ENCODE results near the gene NRG3.

Gene NRG3

GRCh38 chr10:82750538-82750937, 875.5 kb downstream of the NRG3 start:
- intact Hi-C loops (cut with micrococcal nuclease) = no loop called here
- Mint-ChIP-seq H3K4me3 (no peak overlapping the region), H3K36me3 (ENCODE audit: low read depth) (no peaks in the 10 kb centered on the region)

DNA sequence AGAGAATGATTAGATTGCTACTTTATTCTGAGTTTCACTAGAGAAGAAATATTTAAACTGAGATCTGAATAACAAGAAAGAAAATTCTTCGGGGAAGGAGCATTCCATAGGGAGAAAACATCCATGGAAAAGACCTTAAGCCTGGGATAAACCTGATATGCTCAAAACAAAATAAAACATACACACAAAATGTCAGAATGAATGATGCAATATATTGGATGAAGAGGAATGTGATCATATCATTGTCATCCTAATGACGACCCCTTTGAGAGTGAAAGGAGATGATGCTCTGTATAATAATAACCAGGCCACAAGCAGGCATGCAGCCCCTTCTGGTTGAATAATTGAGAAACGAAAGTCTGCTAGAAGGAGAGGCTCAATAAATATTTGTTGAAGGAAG, 882.4 kb downstream of the NRG3 start:
- intact Hi-C loops (cut with micrococcal nuclease) = no loop called here
- Mint-ChIP-seq H3K4me1 (ENCODE audit: low read depth) (no peaks in the 10 kb centered on the region), H3K4me3 (no peak overlapping the region), H3K27ac (no peak overlapping the region), H3K9me3 (no peaks in the 10 kb centered on the region), H3K36me3 (ENCODE audit: low read depth) (no peaks in the 10 kb centered on the region), H3K27me3 (no peaks in the 10 kb centered on the region)

More at GRCh38 chr10:82750538-82750937, 875.5 kb downstream of the NRG3 start:
- Mint-ChIP-seq H3K9me3 (no peaks in the 10 kb centered on the region), H3K27me3 (no peaks in the 10 kb centered on the region), H3K27ac (no peak overlapping the region), H3K4me1 (ENCODE audit: low read depth) (no peaks in the 10 kb centered on the region)

GRCh38 chr10:82757901-82758300, 882.9 kb downstream of the NRG3 start:
- H3K36me3 Mint-ChIP-seq (ENCODE audit: low read depth) = no peaks in the 10 kb centered on the region
- intact Hi-C loops (cut with micrococcal nuclease) = no loop called here
- H3K4me3 Mint-ChIP-seq = no peak overlapping the region
- H3K27ac Mint-ChIP-seq = no peak overlapping the region
- no peaks in the 10 kb centered on the region for H3K9me3 Mint-ChIP-seq
- H3K4me1 Mint-ChIP-seq (ENCODE audit: low read depth) = no peaks in the 10 kb centered on the region
- no peaks in the 10 kb centered on the region for H3K27me3 Mint-ChIP-seq

- intact Hi-C loops (cut with micrococcal nuclease) = no loop called here
- no peaks in the 10 kb centered on the region for H3K4me1 Mint-ChIP-seq (ENCODE audit: low read depth)
- no peaks in the 10 kb centered on the region for H3K36me3 Mint-ChIP-seq (ENCODE audit: low read depth)
- H3K27me3 Mint-ChIP-seq = no peaks in the 10 kb centered on the region
- H3K9me3 Mint-ChIP-seq = no peaks in the 10 kb centered on the region
- no peak overlapping the region for H3K4me3 Mint-ChIP-seq
- H3K27ac Mint-ChIP-seq = no peak overlapping the region
Observed at GRCh38 chr10:82759050-82759449, 884.1 kb downstream of the NRG3 start.

GRCh38 chr10:82762641-82763040, 887.6 kb downstream of the NRG3 start:
- Mint-ChIP-seq H3K27me3 (no peaks in the 10 kb centered on the region), H3K4me1 (ENCODE audit: low read depth) (no peaks in the 10 kb centered on the region), H3K27ac (no peak overlapping the region), H3K4me3 (no peak overlapping the region), H3K36me3 (ENCODE audit: low read depth) (no peaks in the 10 kb centered on the region), H3K9me3 (no peaks in the 10 kb centered on the region)
- intact Hi-C loops (cut with micrococcal nuclease) = no loop called here

GRCh38 chr10:82768040-82768439, 893.0 kb downstream of the NRG3 start:
- no peaks in the 10 kb centered on the region for H3K9me3 Mint-ChIP-seq
- H3K36me3 Mint-ChIP-seq (ENCODE audit: low read depth) = no peaks in the 10 kb centered on the region
- no peak overlapping the region for H3K4me3 Mint-ChIP-seq
- no peaks in the 10 kb centered on the region for H3K4me1 Mint-ChIP-seq (ENCODE audit: low read depth)
- intact Hi-C loops (cut with micrococcal nuclease) = no loop called here
- H3K27me3 Mint-ChIP-seq = no peaks in the 10 kb centered on the region
- no peak overlapping the region for H3K27ac Mint-ChIP-seq

- intact Hi-C loops (cut with micrococcal nuclease) = no loop called here
- Mint-ChIP-seq H3K9me3 (peaks cover 38% of the 10 kb centered on the region), H3K27ac (no peak overlapping the region), H3K4me3 (no peak overlapping the region), H3K27me3 (no peaks in the 10 kb centered on the region), H3K36me3 (ENCODE audit: low read depth) (no peaks in the 10 kb centered on the region), H3K4me1 (ENCODE audit: low read depth) (no peaks in the 10 kb centered on the region)
Observed at GRCh38 chr10:82778908-82779307, 903.9 kb downstream of the NRG3 start.

GRCh38 chr10:82796510-82796909, 921.5 kb downstream of the NRG3 start:
- H3K27me3 Mint-ChIP-seq = no peaks in the 10 kb centered on the region

GRCh38 chr10:82801289-82801688, 926.3 kb downstream of the NRG3 start:
- H3K9me3 Mint-ChIP-seq = no peaks in the 10 kb centered on the region
- H3K36me3 Mint-ChIP-seq (ENCODE audit: low read depth) = no peaks in the 10 kb centered on the region
- H3K27ac Mint-ChIP-seq = no peak overlapping the region
- intact Hi-C loops (cut with micrococcal nuclease) = no loop called here
- H3K4me3 Mint-ChIP-seq = no peak overlapping the region
- no peaks in the 10 kb centered on the region for H3K27me3 Mint-ChIP-seq
- H3K4me1 Mint-ChIP-seq (ENCODE audit: low read depth) = no peaks in the 10 kb centered on the region

More at GRCh38 chr10:82796510-82796909, 921.5 kb downstream of the NRG3 start:
- Mint-ChIP-seq H3K27ac (no peak overlapping the region), H3K9me3 (no peaks in the 10 kb centered on the region), H3K4me3 (no peak overlapping the region), H3K36me3 (ENCODE audit: low read depth) (no peaks in the 10 kb centered on the region), H3K4me1 (ENCODE audit: low read depth) (no peaks in the 10 kb centered on the region)
- intact Hi-C loops (cut with micrococcal nuclease) = no loop called here

- H3K4me3 Mint-ChIP-seq = no peak overlapping the region
- H3K9me3 Mint-ChIP-seq = no peaks in the 10 kb centered on the region
- intact Hi-C loops (cut with micrococcal nuclease) = no loop called here
- no peaks in the 10 kb centered on the region for H3K36me3 Mint-ChIP-seq (ENCODE audit: low read depth)
- H3K4me1 Mint-ChIP-seq (ENCODE audit: low read depth) = no peaks in the 10 kb centered on the region
- no peaks in the 10 kb centered on the region for H3K27me3 Mint-ChIP-seq
- H3K27ac Mint-ChIP-seq = no peak overlapping the region
Observed at GRCh38 chr10:82811621-82812020, 936.6 kb downstream of the NRG3 start.

DNA sequence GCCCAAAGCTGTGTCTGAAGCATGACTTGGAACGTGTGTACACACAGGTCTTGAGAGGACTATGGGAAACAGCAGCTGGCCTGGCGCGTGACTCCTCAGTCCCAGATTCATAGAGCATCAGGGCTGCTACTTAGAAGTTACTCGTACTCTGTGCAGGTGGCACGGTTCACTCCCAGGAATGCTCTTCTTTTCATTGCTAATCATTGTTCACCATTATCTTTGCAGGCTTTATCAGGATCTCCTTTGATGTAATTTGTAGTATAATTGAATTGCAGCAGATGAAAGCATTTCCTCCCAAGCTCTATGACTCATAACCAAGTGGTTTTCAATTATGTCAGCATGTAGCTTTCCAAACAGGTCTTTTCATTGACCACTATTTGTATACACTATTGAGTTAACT, 938.9 kb downstream of the NRG3 start:
- Mint-ChIP-seq H3K4me1 (ENCODE audit: low read depth) (no peaks in the 10 kb centered on the region), H3K27ac (no peak overlapping the region), H3K27me3 (no peaks in the 10 kb centered on the region), H3K36me3 (ENCODE audit: low read depth) (no peaks in the 10 kb centered on the region), H3K4me3 (no peak overlapping the region), H3K9me3 (no peaks in the 10 kb centered on the region)
- intact Hi-C loops (cut with micrococcal nuclease) = no loop called here

DNA sequence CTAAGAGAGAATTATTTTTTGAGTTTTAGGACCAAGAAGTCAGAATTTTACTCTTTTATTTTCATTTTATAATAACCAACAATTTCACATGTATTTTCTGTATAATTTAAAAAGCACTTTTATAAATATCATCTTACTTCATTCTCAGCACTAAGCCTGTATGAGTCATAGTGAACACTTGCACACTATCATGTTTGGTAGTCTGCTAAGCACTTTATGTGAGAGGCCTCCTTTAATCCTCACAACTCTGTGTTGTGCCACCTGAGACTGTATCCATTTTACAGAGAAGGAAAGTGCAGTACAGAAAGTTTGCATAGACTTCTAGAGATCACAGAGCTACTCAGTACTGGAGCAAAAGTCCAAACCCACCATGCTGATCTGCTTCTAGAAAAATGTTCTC, 939.6 kb downstream of the NRG3 start:
- Mint-ChIP-seq H3K27me3 (no peaks in the 10 kb centered on the region), H3K4me3 (no peak overlapping the region), H3K9me3 (no peaks in the 10 kb centered on the region), H3K27ac (no peak overlapping the region), H3K36me3 (ENCODE audit: low read depth) (no peaks in the 10 kb centered on the region), H3K4me1 (ENCODE audit: low read depth) (no peaks in the 10 kb centered on the region)
- intact Hi-C loops (cut with micrococcal nuclease) = no loop called here

- Mint-ChIP-seq H3K4me1 (ENCODE audit: low read depth) (no peaks in the 10 kb centered on the region), H3K27me3 (no peaks in the 10 kb centered on the region), H3K9me3 (no peaks in the 10 kb centered on the region), H3K36me3 (ENCODE audit: low read depth) (no peaks in the 10 kb centered on the region), H3K27ac (no peak overlapping the region), H3K4me3 (no peak overlapping the region)
- intact Hi-C loops (cut with micrococcal nuclease) = no loop called here
Observed at GRCh38 chr10:82815680-82816079, 940.7 kb downstream of the NRG3 start.

DNA sequence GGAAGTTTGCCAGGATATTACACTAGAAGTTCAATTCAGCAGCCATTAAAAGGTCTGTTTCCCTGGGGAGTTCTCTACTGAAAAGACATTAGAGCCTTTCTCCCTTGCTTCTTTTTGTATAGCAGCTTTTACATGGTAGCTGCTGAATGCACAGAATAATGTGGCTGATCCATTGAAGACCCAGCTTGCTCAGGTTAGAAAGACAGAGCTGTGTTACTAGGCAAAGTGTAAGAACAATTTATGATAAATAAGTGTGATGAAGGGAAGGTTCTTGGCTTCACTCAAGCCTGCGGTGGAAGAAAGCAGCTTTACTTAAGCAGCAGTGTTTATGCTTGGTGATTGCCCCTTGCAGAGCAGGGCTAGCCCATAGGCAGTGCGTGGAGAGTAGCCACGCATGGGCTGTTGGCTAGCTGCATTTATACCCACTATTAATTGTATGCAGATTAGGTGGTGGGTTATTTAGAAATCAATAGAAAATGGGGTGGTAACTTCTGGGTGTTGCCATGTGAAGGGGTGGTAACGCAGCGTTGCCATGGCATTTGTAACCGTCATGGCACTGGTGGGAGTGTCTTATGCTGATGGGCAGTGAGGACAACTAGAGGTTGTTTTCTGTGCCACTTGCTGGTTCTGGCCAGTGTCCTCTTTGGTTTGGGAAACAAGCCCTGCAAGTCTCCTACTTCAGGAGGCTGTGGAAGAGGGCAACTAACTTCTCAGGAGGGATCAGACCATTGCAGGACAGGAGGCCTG, 942.9 kb downstream of the NRG3 start:
- no peak overlapping the region for H3K4me3 Mint-ChIP-seq
- H3K27ac Mint-ChIP-seq = no peak overlapping the region
- H3K9me3 Mint-ChIP-seq = no peaks in the 10 kb centered on the region
- no peaks in the 10 kb centered on the region for H3K27me3 Mint-ChIP-seq
- no peaks in the 10 kb centered on the region for H3K36me3 Mint-ChIP-seq (ENCODE audit: low read depth)
- no peaks in the 10 kb centered on the region for H3K4me1 Mint-ChIP-seq (ENCODE audit: low read depth)
- intact Hi-C loops (cut with micrococcal nuclease) = no loop called here

- intact Hi-C loops (cut with micrococcal nuclease) = no loop called here
- Mint-ChIP-seq H3K27me3 (no peaks in the 10 kb centered on the region), H3K4me3 (no peak overlapping the region), H3K9me3 (no peaks in the 10 kb centered on the region), H3K27ac (no peak overlapping the region), H3K4me1 (ENCODE audit: low read depth) (no peaks in the 10 kb centered on the region), H3K36me3 (ENCODE audit: low read depth) (no peaks in the 10 kb centered on the region)
Observed at GRCh38 chr10:82821043-82821442, 946.0 kb downstream of the NRG3 start.
